Ovary (tissue), 9 donors: ENCODE data around the gene CACNA1C. TPM values are rescaled to one million over a fixed set of nuclear protein-coding genes. Genes with fewer than 3 reads are reported as not detected.
"Not testable (repeated sequence)": the region's sequence is repeated elsewhere in the genome, so short reads cannot be mapped to it uniquely, and the experiment has no call there.

Source experiments
- DNase-seq, 5 donors: peaks; one replicate each; pipeline ENCODE4 v3.0.0-alpha.2; 2019 to 2020
- H3K27ac ChIP-seq, 2 donors: fragments of 200-600 bp; one replicate each; pipeline versions ENCODE4 v1.5.1 to v1.8.0; 2019 to 2022
- H3K27me3 ChIP-seq: fragments of 200-600 bp; one replicate; pipeline ENCODE4 v1.8.0; 2022
- H3K36me3 ChIP-seq: fragments of 200-600 bp; sonication (generic); one replicate; pipeline ENCODE4 v1.5.1; 2019
- H3K4me1 ChIP-seq: one replicate; pipeline ENCODE4 v1.8.1; 2013; ENCODE audit warnings: mild to moderate bottlenecking, moderate library complexity; ENCODE audit not compliant: insufficient read depth
- H3K4me3 ChIP-seq: fragments of 200-600 bp; sonication (generic); one replicate; pipeline ENCODE4 v1.5.1; 2017
- H3K9me3 ChIP-seq, 2 donors: fragments of 200-600 bp in 1 of 2; sonication (generic) in 1 of 2; one replicate each; pipeline versions ENCODE4 v1.5.1 to v1.8.1; 2013 to 2019; ENCODE audit warnings: mild to moderate bottlenecking in 1 of 2, moderate library complexity in 1 of 2
- CTCF ChIP-seq, 3 donors: fragments of 450-650 bp in 2 of 3; fragments of 200-600 bp in 1 of 3; IDR thresholded peaks; one replicate each; pipeline versions ENCODE4 v1.5.1 to v1.8.0; 2016 to 2022; ENCODE audit warnings: antibody characterized with exemption in 3 of 3, mild to moderate bottlenecking in 1 of 3
- EP300 ChIP-seq: sonication (generic); formaldehyde crosslinking; IDR thresholded peaks from one replicate; pipeline ENCODE4 v1.6.1; 2017; ENCODE audit warnings: antibody characterized with exemption
- POLR2A ChIP-seq: fragments of 450-650 bp; IDR thresholded peaks from one replicate; pipeline ENCODE4 v1.6.1; 2017; ENCODE audit warnings: antibody characterized with exemption, mild to moderate bottlenecking, moderate library complexity
- WGBS, 3 donors: extraction: QIAGEN DNeasy Blood & Tissue Kit in 1 of 3; methylation state at CpG; one replicate each; pipeline versions ENCODE4 v1.1.5 to v1.1.7; 2013 to 2017; 5-methylcytosine and 5-hydroxymethylcytosine counted together
- intact Hi-C, 4 donors: fragments of 100-400 bp; cut with DNase I; formaldehyde crosslinking; loops; one replicate each; pipeline versions ENCODE4 v1.11.0 to v1.15.1; 2022 to 2023
- polyA plus RNA-seq, 2 donors: library from polyadenylated mRNA; stranded (reverse); fragments of 200-250 nt in 1 of 2; fragments of 350-450 nt in 1 of 2; fragmentation: Illumina TruSeq in 1 of 2; extraction: RNeasy Lipid Tissue Mini Kit (QIAGEN cat#74804) in 1 of 2; gene quantifications; one replicate each; pipeline ENCODE4 v1.2.3, GENCODE V29; 2013 to 2014
- total RNA-seq, 7 donors: library from RNA; depleted of rRNA in 2 of 7; stranded (reverse); fragments of >200 nt in 2 of 7; fragmentation: NEBNext Ultra II Directional in 3 of 7; extraction: Animal tissue kit (Norgen Biotek cat#: 25700) in 3 of 7; gene quantifications; one replicate each; pipeline versions ENCODE4 v1.1.0 to v1.2.4, GENCODE V29; 2016 to 2023
- donor health status: DM: no; HTN: no; CAD: no; lungs with moderate emphysema.
- donor health status: DM: no; HTN: no; CAD: no.
- donor health status: Bipolar disorder and iron deficiency.
- donor health status: DM: yes; HTN: yes; CAD: no.
- donor health status: DM: no; HTN: no; CAD: no.
- donor health status: DM: yes; HTN: yes; CAD: no.

CACNA1C gene
- total and polyA plus RNA-seq, 9 donors = 2.2 to 8.3 (median 3.7) TPM

GRCh38 chr12:2488596-2488995 lies 435.8 kb downstream of the CACNA1C start:
- Histone ChIP-seq H3K9me3 (no peaks in the 10 kb centered on the region), H3K27me3 (no peaks in the 10 kb centered on the region), H3K4me1 (no peaks in the 10 kb centered on the region), H3K36me3 (no peaks in the 10 kb centered on the region), H3K4me3 (no peak overlapping the region), H3K27ac (no peak overlapping the region)
- DNase-seq = no peak
- TF ChIP-seq CTCF (IDR thresholded peaks at IDR 0.05) (no peak), POLR2A (no peak), EP300 (no peak)
- intact Hi-C loops = no loop called here
- 93 to 94% (median 94%) methylated on average over 7 of the region's 7 CpGs for WGBS, 3 donors

GRCh38 chr12:2489275-2489674 lies 436.5 kb downstream of the CACNA1C start:
- H3K4me1 ChIP-seq = peaks cover 3% of the 10 kb centered on the region
- H3K9me3 ChIP-seq = no peaks in the 10 kb centered on the region
- H3K27ac ChIP-seq = no peak overlapping the region
- H3K36me3 ChIP-seq = no peaks in the 10 kb centered on the region
- WGBS, 3 donors = 89 to 94% (median 91%) methylated on average over 9 of the region's 9 CpGs
- DNase-seq = no peak
- TF ChIP-seq EP300 (no peak), POLR2A (no peak), CTCF (IDR thresholded peaks at IDR 0.05) (no peak)
- H3K4me3 ChIP-seq = no peak overlapping the region
- intact Hi-C loops = no loop called here
- no peaks in the 10 kb centered on the region for H3K27me3 ChIP-seq

- no peaks in the 10 kb centered on the region for H3K9me3 ChIP-seq
- TF ChIP-seq POLR2A = no peak
- no peak for TF ChIP-seq EP300
- no peak for TF ChIP-seq CTCF (IDR thresholded peaks at IDR 0.05)
- H3K27me3 ChIP-seq = no peaks in the 10 kb centered on the region
- no peak overlapping the region for H3K4me3 ChIP-seq
- no peak overlapping the region for H3K27ac ChIP-seq
- intact Hi-C loops = no loop called here
- 50 to 60% (median 54%) methylated on average over 3 of the region's 3 CpGs for WGBS, 3 donors
- no peak for DNase-seq
- H3K4me1 ChIP-seq = peaks cover 12% of the 10 kb centered on the region
- no peaks in the 10 kb centered on the region for H3K36me3 ChIP-seq
Measured at GRCh38 chr12:2490831-2491230, 438.0 kb downstream of the CACNA1C start.

GRCh38 chr12:2491349-2491748 lies 438.6 kb downstream of the CACNA1C start:
- 35 to 58% (median 45%) methylated on average over 2 of the region's 2 CpGs for WGBS, 3 donors
- H3K27ac ChIP-seq, H3K9me3 ChIP-seq, H3K4me3 ChIP-seq, H3K27me3 ChIP-seq, H3K36me3 ChIP-seq, intact Hi-C loops, DNase-seq: not testable (repeated sequence)
- peaks cover 12% of the 10 kb centered on the region for H3K4me1 ChIP-seq

GRCh38 chr12:2492236-2492635 lies 439.4 kb downstream of the CACNA1C start:
- Histone ChIP-seq H3K36me3 (no peaks in the 10 kb centered on the region), H3K27me3 (no peaks in the 10 kb centered on the region), H3K9me3 (no peaks in the 10 kb centered on the region), H3K27ac (no peak overlapping the region), H3K4me1 (peaks cover 12% of the 10 kb centered on the region), H3K4me3 (no peak overlapping the region)
- no peak for DNase-seq
- WGBS, 3 donors = 79 to 90% (median 82%) methylated on average over 11 of the region's 11 CpGs
- TF ChIP-seq CTCF (IDR thresholded peaks at IDR 0.05) (no peak), POLR2A (no peak), EP300 (no peak)
- intact Hi-C loops = no loop called here
